CD8-positive, alpha-beta memory T cell (primary cell): Measurements from ENCODE around the gene FLCN. TPM values are rescaled to one million over a fixed set of nuclear protein-coding genes. Genes with fewer than 3 reads are reported as not detected.
"Not testable (repeated sequence)": the region's sequence is repeated elsewhere in the genome, so short reads cannot be mapped to it uniquely, and the experiment has no call there.

ENCODE experiments used
- CTCF ChIA-PET: fragments of 350-600 bp; sonication (Branson Sonifier 250); formaldehyde crosslinking; loops from one replicate; lab custom pipeline; 2021; ENCODE audit warnings: antibody characterized with exemption; lab: Charles Lee
- POLR2A ChIA-PET: fragments of 350-600 bp; sonication (Branson Sonifier 250); formaldehyde crosslinking; loops from one replicate; lab custom pipeline; 2021; ENCODE audit warnings: antibody characterized with exemption; lab: Charles Lee
- DNase-seq, 5 donors: peaks; one replicate each; pipeline versions ENCODE4 v3.0.0 to v3.0.0-alpha.2; 2020 to 2022; ENCODE audit warnings: mixed read lengths in 1 of 5
- H3K27ac ChIP-seq: one replicate; pipeline ENCODE4 v1.7.0; 2013; ENCODE audit warnings: low read depth, mild to moderate bottlenecking, low read length, moderate library complexity
- H3K27me3 ChIP-seq: 2 replicates; pipeline ENCODE4 v1.7.0; 2013; ENCODE audit warnings: low read length, mild to moderate bottlenecking; ENCODE audit not compliant: insufficient read depth, poor library complexity, severe bottlenecking
- H3K36me3 ChIP-seq: 2 replicates; pipeline ENCODE4 v1.7.0; 2013; ENCODE audit warnings: mild to moderate bottlenecking, low read length, moderate library complexity; ENCODE audit not compliant: insufficient read depth
- H3K4me1 ChIP-seq: 2 replicates; pipeline ENCODE4 v1.7.0; 2013; ENCODE audit warnings: mild to moderate bottlenecking, low read length, moderate library complexity; ENCODE audit not compliant: insufficient read depth
- H3K4me3 ChIP-seq: 2 replicates; pipeline ENCODE4 v1.7.0; 2013; ENCODE audit warnings: mild to moderate bottlenecking, low read length
- H3K9me3 ChIP-seq: 2 replicates; pipeline ENCODE4 v1.7.0; 2013; ENCODE audit warnings: mild to moderate bottlenecking, low read length
- H3K27ac Mint-ChIP-seq, 8 donors: one replicate each; pipeline ENCODE4 v1.8.0; 2020 to 2021; ENCODE audit warnings: mixed read lengths in 8 of 8, mild to moderate bottlenecking in 6 of 8, inconsistent platforms in 3 of 8, moderate library complexity in 3 of 8
- H3K27me3 Mint-ChIP-seq, 2 donors: one replicate each; pipeline ENCODE4 v1.8.0; 2020 to 2021; ENCODE audit warnings: mixed read lengths in 2 of 2, mild to moderate bottlenecking in 1 of 2, moderate library complexity in 1 of 2
- H3K36me3 Mint-ChIP-seq, 3 donors: one replicate each; pipeline ENCODE4 v1.8.0; 2020 to 2021; ENCODE audit warnings: mixed read lengths in 3 of 3, inconsistent platforms in 1 of 3, mild to moderate bottlenecking in 1 of 3
- H3K4me1 Mint-ChIP-seq, 3 donors: one replicate each; pipeline ENCODE4 v1.8.0; 2020 to 2021; ENCODE audit warnings: mixed read lengths in 3 of 3, inconsistent platforms in 1 of 3, mild to moderate bottlenecking in 1 of 3
- H3K4me3 Mint-ChIP-seq, 7 donors: one replicate each; pipeline ENCODE4 v1.8.0; 2020 to 2021; ENCODE audit warnings: mixed read lengths in 7 of 7, mild to moderate bottlenecking in 6 of 7, moderate library complexity in 4 of 7, inconsistent platforms in 2 of 7
- H3K9me3 Mint-ChIP-seq, 5 donors: one replicate each; pipeline ENCODE4 v1.8.0; 2020 to 2022; ENCODE audit warnings: mixed read lengths in 5 of 5, mild to moderate bottlenecking in 3 of 5, moderate library complexity in 2 of 5, inconsistent platforms in 1 of 5
- polyA plus RNA-seq: library from polyadenylated mRNA; unstranded; fragments of 300-500 nt; fragmentation: Illumina TruSeq; gene quantifications from one replicate; pipeline ENCODE4 v1.2.3, GENCODE V29; 2021
- total RNA-seq, 2 experiments: library from RNA; stranded (reverse); gene quantifications; one replicate each; pipeline ENCODE4 v1.2.3, GENCODE V29; 2021

FLCN gene
- total and polyA plus RNA-seq, 3 experiments from 2014 or later: 3.8 to 30.7 (median 26.9) TPM

DNA sequence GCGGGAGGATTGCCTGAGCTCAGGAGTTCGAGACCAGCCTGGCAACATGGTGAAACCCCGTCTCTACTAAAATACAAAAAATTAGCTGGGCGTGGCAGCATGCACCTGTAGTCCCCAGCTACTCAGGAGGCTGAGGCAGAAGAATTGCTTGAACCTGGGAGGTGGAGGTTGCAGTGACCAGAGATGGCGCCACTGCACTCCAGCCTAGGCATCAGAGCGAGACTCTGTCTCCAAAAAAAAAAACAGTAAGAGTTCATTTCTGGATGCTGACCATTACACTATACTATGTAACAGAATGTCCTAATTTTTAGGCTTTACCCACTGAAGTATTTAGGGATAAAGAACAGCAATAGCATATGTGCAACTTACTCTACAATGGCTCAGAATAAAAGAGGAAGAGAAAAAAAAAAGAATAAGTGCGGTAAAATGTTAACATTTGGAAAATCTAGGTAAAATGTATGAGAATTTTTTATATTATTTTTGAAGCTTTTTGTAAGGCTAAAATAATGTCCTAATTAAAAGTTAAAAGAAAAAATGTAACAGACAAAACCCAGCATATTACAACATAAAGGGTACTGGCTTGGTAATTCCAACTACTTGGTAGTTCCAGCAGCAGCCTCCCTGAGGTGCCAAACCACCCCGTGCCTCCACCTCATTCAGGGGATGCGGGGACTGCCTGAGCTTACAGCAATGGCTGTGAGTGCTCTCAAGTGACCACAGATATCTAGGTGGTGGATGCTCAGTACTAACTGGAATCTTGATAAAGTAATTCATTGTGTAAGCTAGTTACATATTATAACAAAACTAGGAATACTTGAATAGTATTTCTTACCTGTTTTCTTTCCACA is 33.2 kb upstream of the FLCN start:
- H3K9me3 Mint-ChIP-seq: no peaks in the 10 kb centered on the region
- no peaks in the 10 kb centered on the region for H3K4me1 ChIP-seq
- DNase-seq: peak in 1 of 5 donors; percentile 4
- no peak overlapping the region for H3K4me3 Mint-ChIP-seq
- peaks cover 6 to 76% (median 17%) of the 10 kb centered on the region in 3 donors for H3K36me3 Mint-ChIP-seq
- no peak overlapping the region for H3K27ac ChIP-seq
- peaks cover 26% of the 10 kb centered on the region for H3K36me3 ChIP-seq
- ChIA-PET CTCF (no interaction called here), POLR2A (no interaction called here)
- peaks cover 1 to 7% (median 4%) of the 10 kb centered on the region in 3 donors for H3K4me1 Mint-ChIP-seq
- H3K27ac Mint-ChIP-seq: peak overlapping the region in 1 of 8 donors; percentile 60
- H3K27me3 ChIP-seq: no peaks in the 10 kb centered on the region
- H3K9me3 ChIP-seq: no peaks in the 10 kb centered on the region
- H3K4me3 ChIP-seq: no peak overlapping the region
- H3K27me3 Mint-ChIP-seq: no peaks in the 10 kb centered on the region

DNA sequence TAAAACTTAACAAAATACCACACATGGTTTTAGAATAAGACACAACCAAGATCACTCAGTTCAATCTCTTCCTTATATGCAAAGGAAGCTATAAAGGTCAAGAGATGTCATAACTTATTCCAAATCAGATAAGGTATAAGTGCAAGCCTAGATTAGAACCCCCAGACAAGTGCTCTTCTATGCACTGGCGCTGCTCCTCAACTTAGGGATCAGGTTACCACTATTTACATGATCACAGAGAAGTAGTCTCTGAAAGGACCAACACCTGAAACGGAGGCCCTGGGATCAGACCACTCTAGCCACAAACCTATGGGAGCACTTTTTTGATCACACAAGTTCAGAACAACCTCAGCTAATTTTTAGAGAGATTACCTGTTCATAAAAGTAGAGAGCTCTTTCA is 27.5 kb upstream of the FLCN start:
- no peak overlapping the region for H3K4me3 ChIP-seq
- H3K9me3 ChIP-seq: no peaks in the 10 kb centered on the region
- no peak overlapping the region for H3K4me3 Mint-ChIP-seq
- H3K9me3 Mint-ChIP-seq: no peaks in the 10 kb centered on the region
- no peaks in the 10 kb centered on the region for H3K27me3 ChIP-seq
- peaks cover 3 to 69% (median 16%) of the 10 kb centered on the region in 3 donors for H3K36me3 Mint-ChIP-seq
- no peaks in the 10 kb centered on the region for H3K4me1 Mint-ChIP-seq
- POLR2A ChIA-PET: no interaction called here
- H3K27ac ChIP-seq: no peak overlapping the region
- no peak overlapping the region for H3K27ac Mint-ChIP-seq
- no peaks in the 10 kb centered on the region for H3K27me3 Mint-ChIP-seq
- H3K4me1 ChIP-seq: no peaks in the 10 kb centered on the region
- H3K36me3 ChIP-seq: peaks cover 46% of the 10 kb centered on the region
- DNase-seq: no peak
- CTCF ChIA-PET: no interaction called here

DNA sequence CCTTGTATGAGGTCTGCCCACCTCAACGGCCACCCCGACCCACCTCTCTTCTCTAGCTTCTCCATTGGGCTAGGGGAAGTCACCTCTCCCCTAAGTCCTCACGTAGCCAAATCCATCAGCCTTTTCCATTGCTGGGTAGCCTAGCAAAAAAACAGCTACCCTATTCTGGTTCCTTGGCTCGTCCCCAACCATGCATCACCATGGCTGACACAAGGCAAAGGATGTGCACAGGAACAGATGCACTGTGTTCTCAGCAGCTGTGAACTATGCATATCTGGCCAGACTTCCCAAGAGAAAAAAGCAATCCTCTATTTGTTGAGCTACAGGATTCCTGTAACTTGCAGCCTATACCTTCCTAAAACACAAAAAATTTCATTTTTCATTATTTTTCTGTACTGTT is 22.0 kb upstream of the FLCN start:
- no peaks in the 10 kb centered on the region for H3K9me3 Mint-ChIP-seq
- no peaks in the 10 kb centered on the region for H3K27me3 ChIP-seq
- POLR2A ChIA-PET: no interaction called here
- H3K27ac ChIP-seq: no peak overlapping the region
- CTCF ChIA-PET: no interaction called here
- no peak overlapping the region for H3K4me3 Mint-ChIP-seq
- no peaks in the 10 kb centered on the region for H3K4me1 Mint-ChIP-seq
- H3K27me3 Mint-ChIP-seq: no peaks in the 10 kb centered on the region
- peak overlapping the region in 5 of 8 donors; percentile 30 to 93 (median 73) for H3K27ac Mint-ChIP-seq
- no peak overlapping the region for H3K4me3 ChIP-seq
- H3K36me3 Mint-ChIP-seq: peaks cover 0 to 74% (median 19%) of the 10 kb centered on the region in 3 donors
- H3K36me3 ChIP-seq: peaks cover 33% of the 10 kb centered on the region
- H3K9me3 ChIP-seq: no peaks in the 10 kb centered on the region
- DNase-seq: no peak
- H3K4me1 ChIP-seq: no peaks in the 10 kb centered on the region

DNA sequence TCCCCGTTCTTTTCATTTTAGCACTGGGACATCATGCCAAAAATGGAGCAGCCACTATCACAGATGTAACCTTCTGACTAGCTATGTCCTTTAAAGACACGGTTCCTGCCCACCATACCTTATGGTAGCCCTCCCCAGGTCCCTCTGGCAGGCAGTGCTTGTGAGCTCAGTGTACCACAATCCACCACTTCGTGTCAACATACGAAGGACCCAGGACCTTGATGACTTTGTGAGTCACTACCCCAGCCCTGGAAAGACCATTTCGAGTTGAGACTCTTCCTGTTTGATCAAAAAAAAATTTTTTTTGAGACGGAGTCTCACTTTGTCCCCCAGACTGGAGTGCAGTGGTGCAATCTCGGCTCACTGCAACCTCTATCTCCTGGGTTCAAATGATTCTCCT is 21.0 kb upstream of the FLCN start:
- Mint-ChIP-seq H3K27ac (peak overlapping the region in 2 of 8 donors; percentile 8 to 27), H3K4me1 (peaks cover 0 to 6% (median 4%) of the 10 kb centered on the region in 3 donors), H3K36me3 (peaks cover 5 to 78% (median 22%) of the 10 kb centered on the region in 3 donors), H3K9me3 (no peaks in the 10 kb centered on the region), H3K27me3 (no peaks in the 10 kb centered on the region), H3K4me3 (no peak overlapping the region)
- H3K4me3 ChIP-seq: no peak overlapping the region
- no peaks in the 10 kb centered on the region for H3K9me3 ChIP-seq
- DNase-seq: no peak
- ChIA-PET POLR2A (no interaction called here), CTCF (interaction anchor here (0.8 to 1.4 kb wide), 2 partner anchors 21 to 116 kb away, joined by 3 read pairs; no protein-coding TSS in a partner anchor)
- no peak overlapping the region for H3K27ac ChIP-seq
- H3K27me3 ChIP-seq: no peaks in the 10 kb centered on the region
- no peaks in the 10 kb centered on the region for H3K4me1 ChIP-seq
- H3K36me3 ChIP-seq: peaks cover 38% of the 10 kb centered on the region

DNA sequence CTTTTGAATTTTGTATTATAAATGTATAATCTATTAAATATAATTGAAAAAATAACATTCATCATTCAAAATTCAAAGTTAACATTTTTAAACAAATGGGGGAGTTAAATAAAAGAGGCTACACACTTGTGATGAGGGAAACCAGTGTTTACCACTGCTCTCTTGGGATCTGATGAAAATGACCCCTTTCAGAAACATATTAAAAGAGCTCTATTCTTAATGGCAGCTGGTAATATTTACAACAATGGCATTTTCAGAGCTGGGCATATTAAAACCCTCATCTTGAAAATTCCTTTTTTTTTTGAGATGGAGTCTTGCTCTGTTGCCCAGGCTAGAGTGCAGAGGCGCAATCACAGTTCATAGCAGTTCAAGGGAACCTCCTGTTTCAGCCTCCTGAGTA is 19.3 kb upstream of the FLCN start:
- peak overlapping the region in 2 of 8 donors; percentile 0 to 47 for H3K27ac Mint-ChIP-seq
- peaks cover 48% of the 10 kb centered on the region for H3K36me3 ChIP-seq
- POLR2A ChIA-PET: no interaction called here

DNA sequence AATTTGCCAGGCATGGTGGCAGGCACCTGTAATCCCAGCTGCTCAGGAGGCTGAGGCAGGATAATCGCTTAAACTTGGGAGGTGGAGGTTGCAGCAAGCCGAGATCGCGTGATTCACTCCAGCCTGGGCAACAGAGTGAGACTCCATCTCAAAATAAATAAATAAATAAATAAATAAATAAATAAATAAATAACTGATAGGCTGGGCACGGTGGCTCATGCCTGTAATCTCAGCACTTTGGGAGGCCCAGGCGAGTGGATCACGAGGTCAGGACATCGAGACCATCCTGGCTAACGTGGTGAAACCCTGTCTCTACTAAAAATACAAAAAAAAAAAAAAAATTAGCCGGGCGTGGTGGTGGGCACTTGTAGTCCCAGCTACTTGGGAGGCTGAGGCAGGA is 18.7 kb upstream of the FLCN start:
- H3K27ac Mint-ChIP-seq, H3K4me1 ChIP-seq, H3K4me3 ChIP-seq, H3K9me3 ChIP-seq, CTCF ChIA-PET, DNase-seq, H3K9me3 Mint-ChIP-seq, H3K27me3 Mint-ChIP-seq, POLR2A ChIA-PET, H3K4me3 Mint-ChIP-seq, H3K27me3 ChIP-seq, H3K27ac ChIP-seq, H3K4me1 Mint-ChIP-seq: not testable (repeated sequence)
- H3K36me3 ChIP-seq: peaks cover 47% of the 10 kb centered on the region
- H3K36me3 Mint-ChIP-seq: peaks cover 5 to 77% (median 23%) of the 10 kb centered on the region in 3 donors

More for the DNA sequence above, 19.3 kb upstream of the FLCN start:
- Mint-ChIP-seq H3K36me3 (peaks cover 5 to 80% (median 24%) of the 10 kb centered on the region in 3 donors), H3K4me1 (peaks cover 0 to 6% (median 4%) of the 10 kb centered on the region in 3 donors), H3K4me3 (no peak overlapping the region), H3K27me3 (no peaks in the 10 kb centered on the region), H3K9me3 (no peaks in the 10 kb centered on the region)
- no peak overlapping the region for H3K27ac ChIP-seq
- no peaks in the 10 kb centered on the region for H3K27me3 ChIP-seq
- no peak for DNase-seq
- no peak overlapping the region for H3K4me3 ChIP-seq
- H3K4me1 ChIP-seq: no peaks in the 10 kb centered on the region
- H3K9me3 ChIP-seq: no peaks in the 10 kb centered on the region
- CTCF ChIA-PET: no interaction called here

DNA sequence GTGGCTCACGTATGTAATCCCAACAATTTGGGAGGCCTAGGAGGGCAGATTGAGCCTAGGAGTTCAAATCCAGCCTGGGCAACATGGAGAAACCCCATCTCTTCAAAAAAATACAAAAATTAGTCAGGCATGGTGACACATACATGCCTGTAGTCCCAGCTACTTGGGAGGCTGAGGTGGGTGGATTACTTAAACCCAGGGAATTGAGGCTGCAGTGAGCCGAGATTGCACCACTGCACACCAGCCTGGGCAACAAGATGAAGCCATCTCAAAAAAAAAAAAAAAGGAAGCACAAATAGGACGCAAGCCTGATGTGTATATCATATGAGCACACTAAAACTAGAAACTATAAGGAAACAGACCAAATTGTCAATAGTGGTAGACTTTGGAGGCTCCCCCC is 17.1 kb upstream of the FLCN start:
- H3K4me1 Mint-ChIP-seq: peaks cover 0 to 6% (median 4%) of the 10 kb centered on the region in 3 donors
- H3K27me3 Mint-ChIP-seq: no peaks in the 10 kb centered on the region
- peaks cover 35% of the 10 kb centered on the region for H3K36me3 ChIP-seq
- H3K27ac Mint-ChIP-seq: peak overlapping the region in 1 of 8 donors; percentile 24
- no peak overlapping the region for H3K27ac ChIP-seq
- H3K4me1 ChIP-seq: no peaks in the 10 kb centered on the region
- DNase-seq: no peak
- ChIA-PET POLR2A (no interaction called here), CTCF (interaction anchor here (2.0 kb wide), 1 partner anchor 19 kb away, joined by 4 read pairs; no protein-coding TSS in a partner anchor)
- H3K36me3 Mint-ChIP-seq: peaks cover 5 to 70% (median 18%) of the 10 kb centered on the region in 3 donors
- no peak overlapping the region for H3K4me3 ChIP-seq
- no peaks in the 10 kb centered on the region for H3K9me3 Mint-ChIP-seq
- no peaks in the 10 kb centered on the region for H3K9me3 ChIP-seq
- H3K4me3 Mint-ChIP-seq: no peak overlapping the region
- H3K27me3 ChIP-seq: no peaks in the 10 kb centered on the region

DNA sequence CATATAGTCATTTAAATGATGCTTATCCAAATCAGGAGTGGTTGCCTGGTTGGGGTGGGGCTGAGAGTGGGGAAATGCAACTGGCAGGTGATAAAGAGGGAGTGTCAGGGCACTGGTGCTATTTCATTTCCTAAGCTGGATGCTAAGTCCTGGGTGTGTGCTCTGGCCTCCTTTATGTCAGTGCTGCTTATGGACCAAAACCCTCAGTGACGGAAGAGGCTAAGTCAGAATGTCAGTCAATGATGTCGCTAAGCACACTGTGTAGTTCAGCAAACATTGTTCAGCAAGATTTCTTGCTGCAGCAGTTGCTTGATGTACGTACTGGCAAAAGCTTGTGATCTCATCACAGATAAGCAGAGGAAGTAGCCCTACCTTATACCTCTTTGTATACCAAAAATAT is 16.4 kb upstream of the FLCN start:
- Histone ChIP-seq H3K4me1 (no peaks in the 10 kb centered on the region), H3K27me3 (no peaks in the 10 kb centered on the region), H3K4me3 (no peak overlapping the region), H3K36me3 (peaks cover 35% of the 10 kb centered on the region), H3K9me3 (no peaks in the 10 kb centered on the region), H3K27ac (no peak overlapping the region)
- H3K27me3 Mint-ChIP-seq: no peaks in the 10 kb centered on the region
- H3K36me3 Mint-ChIP-seq: peaks cover 5 to 70% (median 13%) of the 10 kb centered on the region in 3 donors
- H3K9me3 Mint-ChIP-seq: no peaks in the 10 kb centered on the region
- no peak for DNase-seq
- POLR2A ChIA-PET: no interaction called here
- peak overlapping the region in 2 of 8 donors; percentile 60 to 92 for H3K27ac Mint-ChIP-seq
- H3K4me1 Mint-ChIP-seq: peaks cover 0 to 6% (median 4%) of the 10 kb centered on the region in 3 donors
- no peak overlapping the region for H3K4me3 Mint-ChIP-seq
- CTCF ChIA-PET: interaction anchor here (2.0 kb wide), 1 partner anchor 20 kb away, joined by 4 read pairs; no protein-coding TSS in a partner anchor
